Uterus (tissue), 2 donors: ENCODE results near the gene DGCR2.
"Not testable (repeated sequence)": the region's sequence is repeated elsewhere in the genome, so short reads cannot be mapped to it uniquely, and the experiment has no call there.

Experiments
- POLR2A ChIP-seq, 2 donors: fragments of 450-650 bp; IDR thresholded peaks; one replicate each; pipeline ENCODE4 v1.6.1; 2016; ENCODE audit warnings: antibody characterized with exemption in 2 of 2, mild to moderate bottlenecking in 1 of 2, moderate library complexity in 1 of 2
- TF ChIP-seq, protein P1 (sequence below), 4 experiments: fragments of 200-600 bp in 2 of 4; fragments of 450-650 bp in 2 of 4; sonication (generic) in 2 of 4; IDR thresholded peaks; one replicate each; pipeline ENCODE4 v1.5.1; 2016 to 2019; ENCODE audit warnings: antibody characterized with exemption in 4 of 4, mild to moderate bottlenecking in 2 of 4, moderate library complexity in 1 of 4

DNA sequence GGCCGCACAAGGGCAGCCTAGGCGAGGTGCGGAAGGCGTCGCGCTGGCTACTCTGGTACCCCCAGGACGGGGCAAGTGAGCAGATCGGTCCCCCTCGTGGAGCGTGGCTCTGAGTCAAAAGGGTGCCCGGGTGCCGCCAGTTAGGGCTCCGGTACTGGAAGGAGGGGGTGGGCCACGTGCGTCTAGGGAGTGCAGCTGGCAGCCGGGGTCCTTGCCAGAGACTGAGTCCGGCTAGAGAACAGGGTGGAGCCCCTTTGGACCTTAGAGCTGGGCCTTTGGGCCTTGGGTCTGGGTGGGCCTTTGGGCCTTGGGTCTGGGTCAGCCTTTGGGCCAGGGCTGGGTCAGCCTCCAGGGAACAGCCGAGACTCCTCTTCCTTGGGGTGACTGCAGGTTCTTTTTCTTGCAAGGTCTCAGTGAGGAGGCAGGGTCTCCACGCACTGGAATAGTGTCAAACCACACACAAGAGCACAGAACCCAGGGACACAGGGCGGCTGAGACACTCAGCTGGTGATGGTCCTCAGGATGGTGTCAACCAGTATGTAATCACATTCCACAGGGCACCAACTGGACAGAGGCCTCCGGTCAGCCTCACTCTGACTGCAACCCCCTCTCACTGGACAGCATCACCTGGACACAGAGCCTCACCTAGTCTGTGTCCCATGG is 91.9 kb downstream of the DGCR2 start:
- TF ChIP-seq, protein P1, sequence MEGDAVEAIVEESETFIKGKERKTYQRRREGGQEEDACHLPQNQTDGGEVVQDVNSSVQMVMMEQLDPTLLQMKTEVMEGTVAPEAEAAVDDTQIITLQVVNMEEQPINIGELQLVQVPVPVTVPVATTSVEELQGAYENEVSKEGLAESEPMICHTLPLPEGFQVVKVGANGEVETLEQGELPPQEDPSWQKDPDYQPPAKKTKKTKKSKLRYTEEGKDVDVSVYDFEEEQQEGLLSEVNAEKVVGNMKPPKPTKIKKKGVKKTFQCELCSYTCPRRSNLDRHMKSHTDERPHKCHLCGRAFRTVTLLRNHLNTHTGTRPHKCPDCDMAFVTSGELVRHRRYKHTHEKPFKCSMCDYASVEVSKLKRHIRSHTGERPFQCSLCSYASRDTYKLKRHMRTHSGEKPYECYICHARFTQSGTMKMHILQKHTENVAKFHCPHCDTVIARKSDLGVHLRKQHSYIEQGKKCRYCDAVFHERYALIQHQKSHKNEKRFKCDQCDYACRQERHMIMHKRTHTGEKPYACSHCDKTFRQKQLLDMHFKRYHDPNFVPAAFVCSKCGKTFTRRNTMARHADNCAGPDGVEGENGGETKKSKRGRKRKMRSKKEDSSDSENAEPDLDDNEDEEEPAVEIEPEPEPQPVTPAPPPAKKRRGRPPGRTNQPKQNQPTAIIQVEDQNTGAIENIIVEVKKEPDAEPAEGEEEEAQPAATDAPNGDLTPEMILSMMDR (IDR thresholded peaks at IDR 0.05), result not testable (repeated sequence)
- TF ChIP-seq POLR2A (IDR thresholded peaks at IDR 0.05), result not testable (repeated sequence)
